GM23248 (cell line): ENCODE results near the gene ARF1. TPM values are rescaled to one million over a fixed set of nuclear protein-coding genes. Genes with fewer than 3 reads are reported as not detected.

Experiments used
- DNase-seq: peaks from one replicate; pipeline ENCODE4 v3.0.0-alpha.2; 2015
- H2AFZ ChIP-seq: fragments of 200-600 bp; sonication (generic); 2 replicates; pipeline ENCODE4 v1.6.1; 2016; ENCODE audit warnings: antibody characterized with exemption
- H3F3A ChIP-seq: fragments of 200-600 bp; sonication (generic); 2 replicates; pipeline ENCODE4 v1.6.1; 2016; ENCODE audit warnings: mild to moderate bottlenecking, antibody characterized with exemption, mixed run types; ENCODE audit not compliant: insufficient read depth
- H3K27ac ChIP-seq: fragments of 200-600 bp; sonication (generic); 2 replicates; pipeline ENCODE4 v1.5.1; 2016; ENCODE audit warnings: mild to moderate bottlenecking
- H3K27me3 ChIP-seq: fragments of 200-600 bp; sonication (generic); replicated peaks from 2 replicates; pipeline ENCODE4 v1.6.1; 2016; ENCODE audit warnings: mild to moderate bottlenecking; ENCODE audit not compliant: insufficient read depth
- H3K36me3 ChIP-seq: fragments of 200-600 bp; sonication (generic); 2 replicates; pipeline ENCODE4 v1.6.1; 2016; ENCODE audit warnings: low read depth, mild to moderate bottlenecking
- H3K4me1 ChIP-seq: fragments of 200-600 bp; sonication (generic); 2 replicates; pipeline ENCODE4 v1.6.1; 2016; ENCODE audit warnings: mild to moderate bottlenecking; ENCODE audit not compliant: insufficient read depth
- H3K4me2 ChIP-seq: fragments of 200-600 bp; sonication (generic); one replicate; pipeline ENCODE4 v1.6.1; 2016; ENCODE audit warnings: mild to moderate bottlenecking; ENCODE audit not compliant: unreplicated experiment
- H3K4me3 ChIP-seq: fragments of 200-600 bp; sonication (generic); 2 replicates; pipeline ENCODE4 v1.5.1; 2016; ENCODE audit warnings: mild to moderate bottlenecking
- H3K79me2 ChIP-seq: fragments of 200-600 bp; sonication (generic); 2 replicates; pipeline ENCODE4 v1.6.1; 2016; ENCODE audit warnings: mild to moderate bottlenecking; ENCODE audit not compliant: insufficient read depth
- H3K9ac ChIP-seq: fragments of 200-600 bp; sonication (generic); 2 replicates; pipeline ENCODE4 v1.6.1; 2016; ENCODE audit warnings: mild to moderate bottlenecking
- H3K9me2 ChIP-seq: fragments of 200-600 bp; sonication (generic); 2 replicates; pipeline ENCODE4 v1.6.1; 2016; ENCODE audit warnings: mixed run types, mild to moderate bottlenecking, moderate library complexity; ENCODE audit not compliant: insufficient read depth
- H3K9me3 ChIP-seq: fragments of 200-600 bp; sonication (generic); one replicate; pipeline ENCODE4 v1.6.1; 2017; ENCODE audit warnings: low read depth
- H4K20me1 ChIP-seq: fragments of 200-600 bp; sonication (generic); 2 replicates; pipeline ENCODE4 v1.6.0; 2016; ENCODE audit not compliant: insufficient read depth
- EZH2 ChIP-seq: fragments of 200-600 bp; sonication (generic); IDR thresholded peaks from 2 replicates; pipeline ENCODE4 v1.6.1; 2018; ENCODE audit warnings: antibody characterized with exemption, mild to moderate bottlenecking; ENCODE audit not compliant: insufficient read depth, poor library complexity, severe bottlenecking
- EZH2phosphoT487 ChIP-seq: fragments of 200-600 bp; sonication (generic); IDR thresholded peaks from 2 replicates; pipeline ENCODE4 v1.6.1; 2018; ENCODE audit warnings: antibody characterized with exemption, moderate library complexity, mild to moderate bottlenecking, low read depth; ENCODE audit not compliant: insufficient read depth
- WGBS, 2 experiments: methylation state at CpG; one replicate each; pipeline ENCODE4 v1.1.6; 2015 to 2017; ENCODE audit warnings: low lambda C conversion rate in 2 of 2, low coverage in 1 of 2; ENCODE audit errors: missing lambda C conversion rate in 2 of 2; 5-methylcytosine and 5-hydroxymethylcytosine counted together
- in situ Hi-C: fragments of 300-500 bp; cut with MboI; formaldehyde crosslinking; loops from 2 replicates; pipeline ENCODE4 v1.15.0; 2020
- polyA plus RNA-seq: library from polyadenylated mRNA; unstranded; fragments of >200 nt; fragmentation: Nextera tagmentation; extraction: Ambion mirVana; gene quantifications from 2 replicates; pipeline ENCODE4 v1.2.1, GENCODE V29; 2016
- total RNA-seq: library from RNA; depleted of rRNA; stranded (reverse); fragments of >200 nt; shearing (Covaris generic); gene quantifications from 2 replicates; pipeline ENCODE4 v1.2.3, GENCODE V29; 2014

The ARF1 gene
- total and polyA plus RNA-seq, 2 experiments from 2014 or later: 292 to 656 TPM

GRCh38 chr1:228098323-228098931 lies 15.9 kb downstream of the ARF1 start:
- Histone ChIP-seq H3K36me3 (peaks cover 20% of the 10 kb centered on the region; the same call in 1 of the 2 replicates), H4K20me1 (peaks cover 35% of the 10 kb centered on the region), H3K79me2 (peaks cover 90% of the 10 kb centered on the region), H3K4me2 (no peak overlapping the region), H3K9ac (no peak overlapping the region), H3K9me3 (no peaks in the 10 kb centered on the region), H3K4me1 (peaks cover 8% of the 10 kb centered on the region), H3F3A (peaks cover 33% of the 10 kb centered on the region), H2AFZ (no peak overlapping the region), H3K27me3 (no peaks in the 10 kb centered on the region), H3K4me3 (no peak overlapping the region), H3K27ac (no peak overlapping the region; the same call in 1 of the 2 replicates), H3K9me2 (no peaks in the 10 kb centered on the region)
- no peak for DNase-seq
- TF ChIP-seq EZH2phosphoT487: no peak
- TF ChIP-seq EZH2: no peak
- WGBS, 2 experiments: 84 to 89% methylated on average over 27 to 28 of the region's 28 CpGs
- in situ Hi-C loops: no loop called here

GRCh38 chr1:228099331-228099732 lies 16.8 kb downstream of the ARF1 start:
- Histone ChIP-seq H4K20me1 (peaks cover 26% of the 10 kb centered on the region), H3K27me3 (no peaks in the 10 kb centered on the region), H3K27ac (no peak overlapping the region), H3F3A (peaks cover 33% of the 10 kb centered on the region), H3K36me3 (peaks cover 20% of the 10 kb centered on the region; the same call in 1 of the 2 replicates), H3K9ac (no peak overlapping the region), H3K4me3 (no peak overlapping the region), H3K4me1 (peaks cover 17% of the 10 kb centered on the region), H3K4me2 (no peak overlapping the region), H2AFZ (no peak overlapping the region), H3K9me2 (no peaks in the 10 kb centered on the region), H3K9me3 (no peaks in the 10 kb centered on the region), H3K79me2 (peaks cover 81% of the 10 kb centered on the region)
- in situ Hi-C loops: no loop called here
- DNase-seq: no peak
- 62 to 69% methylated on average over 4 of the region's 4 CpGs for WGBS, 2 experiments
- no peak for TF ChIP-seq EZH2phosphoT487
- no peak for TF ChIP-seq EZH2

GRCh38 chr1:228100822-228101613 lies 18.5 kb downstream of the ARF1 start:
- Histone ChIP-seq H3K27ac (peak overlapping the region; percentile 28), H3K9me3 (no peaks in the 10 kb centered on the region), H3K9ac (peak overlapping the region; percentile 86; the same call in 1 of the 2 replicates), H3K9me2 (no peaks in the 10 kb centered on the region), H4K20me1 (peaks cover 9% of the 10 kb centered on the region), H3K4me3 (no peak overlapping the region; the same call in 1 of the 2 replicates), H3K27me3 (no peaks in the 10 kb centered on the region), H3K4me1 (peaks cover 10% of the 10 kb centered on the region), H3K36me3 (peaks cover 20% of the 10 kb centered on the region; the same call in 1 of the 2 replicates), H3K4me2 (no peak overlapping the region), H2AFZ (no peak overlapping the region), H3K79me2 (peaks cover 64% of the 10 kb centered on the region), H3F3A (peaks cover 33% of the 10 kb centered on the region)
- no peak for TF ChIP-seq EZH2phosphoT487
- no peak for TF ChIP-seq EZH2
- in situ Hi-C loops: no loop called here
- 66 to 70% methylated on average over 11 to 12 of the region's 12 CpGs for WGBS, 2 experiments
- DNase-seq: no peak

GRCh38 chr1:228101614-228101993 lies 19.1 kb downstream of the ARF1 start:
- H3K79me2 ChIP-seq: peaks cover 58% of the 10 kb centered on the region
- H2AFZ ChIP-seq: no peak overlapping the region
- no peaks in the 10 kb centered on the region for H3K9me2 ChIP-seq
- H3K36me3 ChIP-seq: peaks cover 20% of the 10 kb centered on the region; the same call in 1 of the 2 replicates
- peaks cover 5% of the 10 kb centered on the region for H4K20me1 ChIP-seq
- TF ChIP-seq EZH2phosphoT487 (no peak), EZH2 (no peak)
- H3K27ac ChIP-seq: no peak overlapping the region
- no peaks in the 10 kb centered on the region for H3K27me3 ChIP-seq
- H3K4me1 ChIP-seq: peaks cover 9% of the 10 kb centered on the region
- in situ Hi-C loops: no loop called here
- WGBS, 2 experiments: 28 to 40% methylated on average over 13 to 15 of the region's 15 CpGs
- H3K9ac ChIP-seq: peak overlapping the region; percentile 86
- H3K4me3 ChIP-seq: peak overlapping the region; percentile 88
- peaks cover 33% of the 10 kb centered on the region for H3F3A ChIP-seq
- DNase-seq: no peak
- H3K9me3 ChIP-seq: no peaks in the 10 kb centered on the region
- H3K4me2 ChIP-seq: peak overlapping the region; percentile 50
